OCI-LY1 (cell line): ENCODE data around the gene WFDC5.
A peak's percentile ranks its signal among the peaks of the same experiment; 100 is the strongest.

Experiments used
- H2AFZ ChIP-seq: fragments of 200-600 bp; sonication (generic), shearing (Covaris generic); 2 replicates; pipeline ENCODE4 v1.6.0; 2014; ENCODE audit warnings: antibody characterized with exemption, mild to moderate bottlenecking, low read length
- H3F3A ChIP-seq: fragments of 200-600 bp; sonication (generic), shearing (Covaris generic); 2 replicates; pipeline ENCODE4 v1.6.0; 2014; ENCODE audit warnings: mild to moderate bottlenecking, antibody characterized with exemption, low read length, moderate library complexity; ENCODE audit not compliant: insufficient read depth
- H3K27ac ChIP-seq: fragments of 200-600 bp; sonication (generic); 2 replicates; pipeline ENCODE4 v1.5.1; 2014; ENCODE audit warnings: low read length, mixed run types, mild to moderate bottlenecking, low read depth; ENCODE audit not compliant: poor library complexity, severe bottlenecking
- H3K27me3 ChIP-seq: fragments of 200-600 bp; sonication (generic); 2 replicates; pipeline ENCODE4 v1.6.0; 2014; ENCODE audit warnings: antibody characterized with exemption, mild to moderate bottlenecking, low read length, moderate library complexity; ENCODE audit not compliant: insufficient read depth
- H3K36me3 ChIP-seq: fragments of 200-600 bp; sonication (generic); 2 replicates; pipeline ENCODE4 v1.6.1; 2014; ENCODE audit warnings: mild to moderate bottlenecking, antibody characterized with exemption, low read length, moderate library complexity, mixed read lengths; ENCODE audit not compliant: insufficient read depth
- H3K4me1 ChIP-seq: fragments of 200-600 bp; sonication (generic); 2 replicates; pipeline ENCODE4 v1.5.1; 2014; ENCODE audit warnings: mild to moderate bottlenecking, low read length, moderate library complexity; ENCODE audit not compliant: insufficient read depth, severe bottlenecking
- H3K4me2 ChIP-seq: fragments of 200-600 bp; sonication (generic), shearing (Covaris generic); 2 replicates; pipeline ENCODE4 v1.6.1; 2014; ENCODE audit warnings: low read length
- H3K4me3 ChIP-seq: fragments of 200-600 bp; sonication (generic); 2 replicates; pipeline ENCODE4 v1.5.1; 2014; ENCODE audit warnings: low read length, low read depth, mild to moderate bottlenecking, mixed read lengths; ENCODE audit not compliant: poor library complexity, severe bottlenecking
- H3K79me2 ChIP-seq: fragments of 200-600 bp; shearing (Covaris generic); 2 replicates; pipeline ENCODE4 v1.6.1; 2016; ENCODE audit warnings: mixed run types, low read length, mixed read lengths; ENCODE audit not compliant: insufficient read depth
- H3K9ac ChIP-seq: fragments of 200-600 bp; sonication (generic), shearing (Covaris generic); 2 replicates; pipeline ENCODE4 v1.6.1; 2014; ENCODE audit warnings: mild to moderate bottlenecking, low read length, mixed read lengths
- H3K9me2 ChIP-seq: fragments of 200-600 bp; sonication (generic), shearing (Covaris generic); 2 replicates; pipeline ENCODE4 v1.6.1; 2014; ENCODE audit warnings: low read depth, mild to moderate bottlenecking, low read length, mixed read lengths
- H3K9me3 ChIP-seq: fragments of 200-600 bp; shearing (Covaris generic); 2 replicates; pipeline ENCODE4 v1.6.1; 2014; ENCODE audit warnings: low read length, mixed read lengths
- H4K20me1 ChIP-seq: fragments of 200-600 bp; sonication (generic), shearing (Covaris generic); 2 replicates; pipeline ENCODE4 v1.6.0; 2016; ENCODE audit warnings: mild to moderate bottlenecking, low read length; ENCODE audit not compliant: insufficient read depth
- CTCF ChIP-seq: fragments of 200-600 bp; sonication (generic), shearing (Covaris generic); IDR thresholded peaks from 2 replicates; pipeline ENCODE4 v1.5.1; 2017; ENCODE audit warnings: mild to moderate bottlenecking, antibody characterized with exemption, low read length, moderate library complexity, mixed read lengths
- EZH2 ChIP-seq: fragments of 200-600 bp; sonication (generic), shearing (Covaris generic); IDR thresholded peaks from 2 replicates; pipeline ENCODE4 v1.8.0; 2017; ENCODE audit warnings: borderline replicate concordance, mixed run types, mild to moderate bottlenecking, antibody characterized with exemption, low read length, moderate library complexity, mixed read lengths

The WFDC5 gene

GRCh38 chr20:45112754-45113153 is 2.2 kb downstream of the WFDC5 start:
- H3K4me1 ChIP-seq, result no peaks in the 10 kb centered on the region
- no peak overlapping the region for H3K9ac ChIP-seq
- TF ChIP-seq EZH2 (no peak), CTCF (no peak)
- no peaks in the 10 kb centered on the region for H4K20me1 ChIP-seq
- no peak overlapping the region for H3K4me2 ChIP-seq
- no peak overlapping the region for H3K27ac ChIP-seq
- no peaks in the 10 kb centered on the region for H3K36me3 ChIP-seq
- no peaks in the 10 kb centered on the region for H3K9me2 ChIP-seq
- H2AFZ ChIP-seq, result no peak overlapping the region
- H3F3A ChIP-seq, result no peaks in the 10 kb centered on the region
- no peaks in the 10 kb centered on the region for H3K79me2 ChIP-seq
- H3K9me3 ChIP-seq, result no peaks in the 10 kb centered on the region
- H3K4me3 ChIP-seq, result no peak overlapping the region
- H3K27me3 ChIP-seq, result no peaks in the 10 kb centered on the region

GRCh38 chr20:45111799-45112471 is 3.0 kb downstream of the WFDC5 start:
- H3K27me3 ChIP-seq, result no peaks in the 10 kb centered on the region
- no peaks in the 10 kb centered on the region for H3K36me3 ChIP-seq
- no peaks in the 10 kb centered on the region for H3F3A ChIP-seq
- H3K4me2 ChIP-seq, result no peak overlapping the region
- no peak overlapping the region for H3K9ac ChIP-seq
- H3K9me3 ChIP-seq, result no peaks in the 10 kb centered on the region
- no peaks in the 10 kb centered on the region for H3K4me1 ChIP-seq
- H2AFZ ChIP-seq, result no peak overlapping the region
- H3K4me3 ChIP-seq, result no peak overlapping the region
- no peak for TF ChIP-seq EZH2
- peak; percentile 83 for TF ChIP-seq CTCF
- no peaks in the 10 kb centered on the region for H3K9me2 ChIP-seq
- H3K79me2 ChIP-seq, result no peaks in the 10 kb centered on the region
- H3K27ac ChIP-seq, result no peak overlapping the region
- no peaks in the 10 kb centered on the region for H4K20me1 ChIP-seq

GRCh38 chr20:45111285-45111684 is 3.7 kb downstream of the WFDC5 start:
- Histone ChIP-seq H3K9ac (no peak overlapping the region), H3K9me3 (no peaks in the 10 kb centered on the region), H3K9me2 (no peaks in the 10 kb centered on the region), H3F3A (no peaks in the 10 kb centered on the region), H2AFZ (no peak overlapping the region), H3K27me3 (no peaks in the 10 kb centered on the region), H3K4me3 (no peak overlapping the region), H3K4me2 (no peak overlapping the region), H3K36me3 (no peaks in the 10 kb centered on the region), H3K4me1 (no peaks in the 10 kb centered on the region), H4K20me1 (no peaks in the 10 kb centered on the region), H3K27ac (no peak overlapping the region), H3K79me2 (no peaks in the 10 kb centered on the region)
- TF ChIP-seq EZH2 (no peak), CTCF (no peak)
